Esophagus squamous epithelium (tissue), 4 donors: ENCODE measurements around the gene API5.
"Not testable (repeated sequence)": the region's sequence is repeated elsewhere in the genome, so short reads cannot be mapped to it uniquely, and the experiment has no call there.

Source experiments
- POLR2A ChIP-seq, 4 donors: fragments of 450-650 bp; IDR thresholded peaks; one replicate each; pipeline ENCODE4 v1.6.1; 2017; ENCODE audit warnings: antibody characterized with exemption in 4 of 4, mild to moderate bottlenecking in 4 of 4, moderate library complexity in 3 of 4
- TF ChIP-seq, protein P1 (sequence below), 6 experiments: fragments of 450-650 bp in 4 of 6; fragments of 200-600 bp in 2 of 6; sonication (generic) in 2 of 6; IDR thresholded peaks; one replicate each; pipeline ENCODE4 v1.5.1; 2016 to 2019; ENCODE audit warnings: antibody characterized with exemption in 6 of 6, mild to moderate bottlenecking in 4 of 6, moderate library complexity in 4 of 6

DNA sequence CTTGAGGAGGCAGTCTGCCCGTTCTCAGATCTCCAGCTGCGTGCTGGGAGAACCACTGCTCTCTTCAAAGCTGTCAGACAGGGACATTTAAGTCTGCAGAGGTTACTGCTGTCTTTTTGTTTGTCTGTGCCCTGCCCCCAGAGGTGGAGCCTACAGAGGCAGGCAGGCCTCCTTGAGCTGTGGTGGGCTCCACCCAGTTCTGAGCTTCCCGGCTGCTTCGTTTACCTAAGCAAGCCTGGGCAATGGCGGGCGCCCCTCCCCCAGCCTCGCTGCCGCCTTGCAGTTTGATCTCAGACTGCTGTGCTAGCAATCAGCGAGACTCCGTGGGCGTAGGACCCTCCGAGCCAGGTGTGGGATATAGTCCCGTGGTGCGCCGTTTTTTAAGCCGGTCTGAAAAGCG, 39.6 kb downstream of the API5 start:
- TF ChIP-seq, protein P1, sequence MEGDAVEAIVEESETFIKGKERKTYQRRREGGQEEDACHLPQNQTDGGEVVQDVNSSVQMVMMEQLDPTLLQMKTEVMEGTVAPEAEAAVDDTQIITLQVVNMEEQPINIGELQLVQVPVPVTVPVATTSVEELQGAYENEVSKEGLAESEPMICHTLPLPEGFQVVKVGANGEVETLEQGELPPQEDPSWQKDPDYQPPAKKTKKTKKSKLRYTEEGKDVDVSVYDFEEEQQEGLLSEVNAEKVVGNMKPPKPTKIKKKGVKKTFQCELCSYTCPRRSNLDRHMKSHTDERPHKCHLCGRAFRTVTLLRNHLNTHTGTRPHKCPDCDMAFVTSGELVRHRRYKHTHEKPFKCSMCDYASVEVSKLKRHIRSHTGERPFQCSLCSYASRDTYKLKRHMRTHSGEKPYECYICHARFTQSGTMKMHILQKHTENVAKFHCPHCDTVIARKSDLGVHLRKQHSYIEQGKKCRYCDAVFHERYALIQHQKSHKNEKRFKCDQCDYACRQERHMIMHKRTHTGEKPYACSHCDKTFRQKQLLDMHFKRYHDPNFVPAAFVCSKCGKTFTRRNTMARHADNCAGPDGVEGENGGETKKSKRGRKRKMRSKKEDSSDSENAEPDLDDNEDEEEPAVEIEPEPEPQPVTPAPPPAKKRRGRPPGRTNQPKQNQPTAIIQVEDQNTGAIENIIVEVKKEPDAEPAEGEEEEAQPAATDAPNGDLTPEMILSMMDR (IDR thresholded peaks at IDR 0.05), result not testable (repeated sequence)
- TF ChIP-seq POLR2A (IDR thresholded peaks at IDR 0.05), result not testable (repeated sequence)
